Astrocyte (in vitro differentiated cells and primary cell): ENCODE measurements around the gene AJAP1.

ENCODE experiments used
- CTCF ChIP-seq: IDR thresholded peaks from 2 replicates; pipeline ENCODE4 v1.5.1; 2011; ENCODE audit warnings: low read depth, mild to moderate bottlenecking, inconsistent platforms, low read length, moderate library complexity; ENCODE audit not compliant: insufficient read depth
- EZH2 ChIP-seq: IDR thresholded peaks from 2 replicates; pipeline ENCODE4 v1.6.1; 2012; ENCODE audit warnings: mild to moderate bottlenecking, low read length, inconsistent platforms; ENCODE audit not compliant: insufficient read depth

DNA sequence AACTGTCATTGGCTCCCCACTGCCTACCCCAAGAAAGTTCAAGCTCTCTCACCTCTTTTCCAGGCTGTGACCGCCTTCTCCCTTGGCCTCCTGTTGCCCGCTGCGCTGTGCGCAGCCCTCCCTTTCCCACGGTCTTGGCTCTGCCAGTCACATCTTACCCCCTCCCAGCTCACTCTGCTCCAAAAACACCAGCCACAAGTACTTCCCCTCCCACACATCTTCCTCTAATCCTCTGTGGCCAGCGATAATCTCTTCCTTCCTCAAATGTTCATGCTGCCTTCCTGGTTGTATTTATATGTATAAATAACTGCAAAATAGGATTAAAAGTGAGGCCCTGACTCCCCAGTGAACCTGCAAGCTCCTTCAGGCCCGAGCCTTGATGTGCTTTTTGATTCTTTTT lies 81.8 kb downstream of the AJAP1 start:
- no peak for TF ChIP-seq CTCF
- TF ChIP-seq EZH2: no peak
